Activated T-helper 17 cell treated with anti-CD3 and anti-CD28 coated beads, Interleukin-2, amount 50 U/mL, for 72 hours (primary cell): ENCODE data around the gene PKHD1. TPM values are rescaled to one million over a fixed set of nuclear protein-coding genes. Genes with fewer than 3 reads are reported as not detected.
"Not testable (repeated sequence)": the region's sequence is repeated elsewhere in the genome, so short reads cannot be mapped to it uniquely, and the experiment has no call there.

Source experiments
- ATAC-seq: fragments of 150-1000 bp; cut with Tn5 transposase; replicated peaks from 2 replicates; pipeline ENCODE4 v1.10.0; 2021; ENCODE audit warnings: mild to moderate bottlenecking, moderate library complexity
- H3K27ac Mint-ChIP-seq: one replicate; pipeline ENCODE4 v1.8.0; 2022; ENCODE audit warnings: mixed read lengths
- H3K27me3 Mint-ChIP-seq: one replicate; pipeline ENCODE4 v1.8.0; 2022; ENCODE audit warnings: mixed read lengths
- H3K36me3 Mint-ChIP-seq: one replicate; pipeline ENCODE4 v1.8.0; 2022; ENCODE audit warnings: low read depth, mild to moderate bottlenecking, mixed read lengths
- H3K4me1 Mint-ChIP-seq: one replicate; pipeline ENCODE4 v1.8.0; 2022; ENCODE audit warnings: mixed read lengths
- H3K4me3 Mint-ChIP-seq: one replicate; pipeline ENCODE4 v1.8.0; 2022; ENCODE audit warnings: mild to moderate bottlenecking, mixed read lengths
- H3K9me3 Mint-ChIP-seq: one replicate; pipeline ENCODE4 v1.8.0; 2022; ENCODE audit warnings: mixed read lengths
- total RNA-seq, 2 donors: library from RNA; stranded (reverse); gene quantifications; one replicate each; pipeline ENCODE4 v1.2.3, GENCODE V29; 2022

Gene PKHD1
- total RNA-seq, 2 donors from 2014 or later = 0.19 to 0.24 TPM

- Mint-ChIP-seq H3K4me3 (no peak overlapping the region), H3K27me3 (peaks cover 28% of the 10 kb centered on the region), H3K4me1 (no peaks in the 10 kb centered on the region), H3K27ac (no peak overlapping the region), H3K36me3 (no peaks in the 10 kb centered on the region), H3K9me3 (no peaks in the 10 kb centered on the region)
- no peak for ATAC-seq
These were observed 76.6 kb downstream of the PKHD1 start for GRCh38 chr6:52010806-52011205.

DNA sequence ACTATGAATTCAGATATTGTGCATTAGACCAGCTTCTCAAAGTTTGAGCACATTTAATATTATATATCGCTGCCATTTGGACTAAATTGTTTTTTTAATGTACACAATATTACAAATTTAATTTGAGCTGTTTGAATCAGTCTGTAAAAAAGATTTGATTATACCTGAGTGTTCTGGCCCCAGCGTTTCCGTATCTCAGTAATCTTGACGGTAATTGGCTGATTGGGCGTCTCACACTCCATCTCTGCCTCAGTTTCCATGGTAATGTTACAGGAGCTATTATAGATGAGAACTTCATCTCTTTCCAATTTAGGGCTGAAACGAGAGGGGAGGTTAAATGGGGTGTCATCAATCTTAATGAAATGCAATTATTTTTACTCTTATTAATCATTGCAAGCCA is 77.3 kb downstream of the PKHD1 start:
- no peak for ATAC-seq
- Mint-ChIP-seq H3K27me3 (peaks cover 28% of the 10 kb centered on the region), H3K4me3 (no peak overlapping the region), H3K36me3 (no peaks in the 10 kb centered on the region), H3K4me1 (no peaks in the 10 kb centered on the region), H3K9me3 (no peaks in the 10 kb centered on the region), H3K27ac (no peak overlapping the region)

DNA sequence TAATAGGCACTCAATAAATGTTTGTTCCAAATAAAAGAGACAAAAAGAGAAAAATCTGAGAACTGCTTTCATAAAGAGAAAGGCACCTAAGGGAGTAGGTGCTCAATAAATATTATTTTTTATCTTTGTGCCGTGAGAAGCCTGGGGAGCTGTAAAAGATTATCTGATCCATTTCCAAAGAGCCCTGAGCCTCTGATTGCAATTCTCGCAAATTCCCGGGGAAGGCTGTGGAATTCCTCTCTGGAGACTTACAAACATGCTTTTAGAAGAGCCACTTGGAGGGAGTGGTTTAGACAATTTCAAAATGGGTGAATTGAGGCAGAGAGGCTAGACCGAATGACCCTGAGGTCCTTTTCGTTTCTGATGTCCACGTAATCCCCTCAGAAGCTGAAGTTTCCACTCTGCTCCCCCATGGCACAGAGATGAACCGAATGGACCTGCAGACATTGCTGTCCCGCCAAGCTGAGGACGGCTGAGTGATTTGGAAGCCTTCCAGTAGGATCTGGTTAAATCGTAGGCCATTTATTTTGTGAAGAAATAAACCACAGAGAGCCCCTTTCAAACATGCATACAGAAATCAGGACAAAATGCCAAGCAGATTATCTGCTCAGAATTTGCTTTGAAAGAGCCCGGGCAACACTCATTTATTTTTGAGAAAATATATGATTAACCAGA is 77.8 kb downstream of the PKHD1 start:
- peaks cover 28% of the 10 kb centered on the region for H3K27me3 Mint-ChIP-seq
- H3K27ac Mint-ChIP-seq = no peak overlapping the region
- H3K36me3 Mint-ChIP-seq = no peaks in the 10 kb centered on the region
- ATAC-seq = no peak
- no peak overlapping the region for H3K4me3 Mint-ChIP-seq
- no peaks in the 10 kb centered on the region for H3K9me3 Mint-ChIP-seq
- H3K4me1 Mint-ChIP-seq = no peaks in the 10 kb centered on the region

DNA sequence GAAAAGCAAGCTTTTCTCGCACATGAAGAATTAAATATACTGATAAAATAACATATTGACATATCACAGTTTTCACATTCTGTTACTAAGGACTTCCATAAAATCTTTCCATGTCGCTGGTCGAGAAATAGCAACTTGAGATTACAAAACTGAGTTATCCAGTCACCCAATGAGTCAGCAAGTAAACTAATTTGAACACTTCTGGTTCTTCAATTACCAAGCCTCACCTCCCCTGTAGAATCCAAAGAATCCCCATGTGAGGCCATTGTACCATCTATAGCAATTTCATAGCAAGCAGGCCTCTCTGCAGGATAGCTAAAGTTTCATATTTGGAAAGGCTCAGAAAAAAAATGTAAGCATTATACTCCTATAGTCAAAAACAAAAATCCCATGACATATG is 87.3 kb downstream of the PKHD1 start:
- ATAC-seq = no peak
- Mint-ChIP-seq H3K36me3 (no peaks in the 10 kb centered on the region), H3K27ac (no peak overlapping the region)

GRCh38 chr6:51996296-51996947 is 91.0 kb downstream of the PKHD1 start:
- Mint-ChIP-seq H3K36me3 (no peaks in the 10 kb centered on the region), H3K27me3 (peaks cover 21% of the 10 kb centered on the region), H3K4me1 (no peaks in the 10 kb centered on the region), H3K9me3 (no peaks in the 10 kb centered on the region), H3K27ac (no peak overlapping the region), H3K4me3 (no peak overlapping the region)
- ATAC-seq = no peak

More for the DNA sequence above, 87.3 kb downstream of the PKHD1 start:
- no peaks in the 10 kb centered on the region for H3K4me1 Mint-ChIP-seq
- H3K4me3 Mint-ChIP-seq = no peak overlapping the region
- no peaks in the 10 kb centered on the region for H3K9me3 Mint-ChIP-seq
- H3K27me3 Mint-ChIP-seq = peaks cover 17% of the 10 kb centered on the region

DNA sequence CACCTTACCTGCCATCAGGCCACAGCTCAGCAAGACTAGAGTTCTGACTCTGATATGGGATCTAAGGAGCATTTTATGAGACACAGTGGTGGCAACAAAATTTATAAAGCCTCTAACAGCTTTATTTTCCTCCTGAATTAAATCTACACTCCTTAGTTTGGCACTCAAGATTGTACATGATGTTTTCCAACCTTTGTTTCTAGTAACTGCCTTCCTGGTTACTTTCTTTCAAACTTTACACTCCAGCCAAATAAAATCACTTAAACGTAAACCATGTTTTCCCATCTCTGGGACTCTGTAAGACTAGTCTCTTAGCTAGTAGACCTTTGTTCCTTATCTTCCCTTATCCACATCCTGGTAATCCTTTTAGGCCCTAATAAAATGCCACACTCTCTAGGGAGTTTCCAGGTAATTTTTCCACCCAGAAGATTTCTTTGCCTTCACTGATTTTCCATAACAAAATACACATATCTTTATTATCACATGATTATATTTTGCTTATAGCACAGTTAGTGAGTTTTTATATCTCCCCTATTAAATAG is 92.1 kb downstream of the PKHD1 start:
- Mint-ChIP-seq H3K27me3 (peaks cover 21% of the 10 kb centered on the region), H3K36me3 (no peaks in the 10 kb centered on the region), H3K4me1 (no peaks in the 10 kb centered on the region), H3K9me3 (no peaks in the 10 kb centered on the region), H3K4me3 (no peak overlapping the region), H3K27ac (no peak overlapping the region)
- no peak for ATAC-seq

GRCh38 chr6:51992876-51993275 is 94.5 kb downstream of the PKHD1 start:
- no peak for ATAC-seq

GRCh38 chr6:51989789-51990188 is 97.6 kb downstream of the PKHD1 start:
- no peaks in the 10 kb centered on the region for H3K36me3 Mint-ChIP-seq
- H3K27ac Mint-ChIP-seq = no peak overlapping the region
- no peak overlapping the region for H3K4me3 Mint-ChIP-seq
- H3K9me3 Mint-ChIP-seq = no peaks in the 10 kb centered on the region
- no peaks in the 10 kb centered on the region for H3K4me1 Mint-ChIP-seq
- peaks cover 5% of the 10 kb centered on the region for H3K27me3 Mint-ChIP-seq
- ATAC-seq = no peak

More at GRCh38 chr6:51992876-51993275, 94.5 kb downstream of the PKHD1 start:
- no peaks in the 10 kb centered on the region for H3K4me1 Mint-ChIP-seq
- no peak overlapping the region for H3K27ac Mint-ChIP-seq
- no peak overlapping the region for H3K4me3 Mint-ChIP-seq
- no peaks in the 10 kb centered on the region for H3K36me3 Mint-ChIP-seq
- no peaks in the 10 kb centered on the region for H3K9me3 Mint-ChIP-seq
- peaks cover 8% of the 10 kb centered on the region for H3K27me3 Mint-ChIP-seq

- H3K36me3 Mint-ChIP-seq = no peaks in the 10 kb centered on the region
- no peak overlapping the region for H3K27ac Mint-ChIP-seq
- ATAC-seq = no peak
- H3K4me1 Mint-ChIP-seq = no peaks in the 10 kb centered on the region
- no peaks in the 10 kb centered on the region for H3K9me3 Mint-ChIP-seq
- H3K4me3 Mint-ChIP-seq = no peak overlapping the region
- peaks cover 11% of the 10 kb centered on the region for H3K27me3 Mint-ChIP-seq
These were observed 100.5 kb downstream of the PKHD1 start for GRCh38 chr6:51986864-51987263.

- Mint-ChIP-seq H3K4me3 (no peak overlapping the region), H3K27ac (no peak overlapping the region), H3K4me1 (no peaks in the 10 kb centered on the region), H3K9me3 (no peaks in the 10 kb centered on the region), H3K27me3 (peaks cover 11% of the 10 kb centered on the region), H3K36me3 (no peaks in the 10 kb centered on the region)
- no peak for ATAC-seq
These were observed 103.8 kb downstream of the PKHD1 start for GRCh38 chr6:51983564-51983963.

DNA sequence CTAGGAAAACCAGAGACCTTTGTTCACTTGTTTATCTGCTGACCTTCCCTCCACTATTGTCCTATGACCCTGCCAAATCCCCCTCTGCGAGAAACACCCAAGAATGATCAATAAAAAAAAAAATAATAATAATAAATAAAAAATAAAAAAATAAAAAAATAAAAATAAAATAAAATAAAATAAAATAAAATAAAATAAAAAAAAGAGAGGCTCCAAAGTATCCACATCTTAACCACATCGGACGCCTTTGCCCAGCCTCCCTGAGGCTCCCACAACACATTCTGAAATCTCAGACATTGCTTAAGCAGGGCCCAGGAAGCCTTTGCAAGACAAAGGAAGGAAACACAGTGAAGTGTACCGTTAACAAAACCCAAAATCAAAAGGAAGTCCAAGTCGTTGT is 104.7 kb downstream of the PKHD1 start:
- H3K4me3 Mint-ChIP-seq, H3K27ac Mint-ChIP-seq, H3K4me1 Mint-ChIP-seq, H3K9me3 Mint-ChIP-seq, H3K36me3 Mint-ChIP-seq, ATAC-seq: not testable (repeated sequence)
- H3K27me3 Mint-ChIP-seq = peaks cover 11% of the 10 kb centered on the region

GRCh38 chr6:51976374-51976773 is 111.0 kb downstream of the PKHD1 start:
- ATAC-seq = no peak

GRCh38 chr6:51972659-51973058 is 114.8 kb downstream of the PKHD1 start:
- H3K36me3 Mint-ChIP-seq = no peaks in the 10 kb centered on the region
- H3K27ac Mint-ChIP-seq = no peak overlapping the region
- H3K4me3 Mint-ChIP-seq = no peak overlapping the region
- no peaks in the 10 kb centered on the region for H3K4me1 Mint-ChIP-seq
- no peak for ATAC-seq
- H3K9me3 Mint-ChIP-seq = no peaks in the 10 kb centered on the region
- peaks cover 11% of the 10 kb centered on the region for H3K27me3 Mint-ChIP-seq

More at GRCh38 chr6:51976374-51976773, 111.0 kb downstream of the PKHD1 start:
- H3K4me3 Mint-ChIP-seq = no peak overlapping the region
- H3K27ac Mint-ChIP-seq = no peak overlapping the region
- peaks cover 7% of the 10 kb centered on the region for H3K27me3 Mint-ChIP-seq
- H3K4me1 Mint-ChIP-seq = no peaks in the 10 kb centered on the region
- H3K36me3 Mint-ChIP-seq = no peaks in the 10 kb centered on the region
- H3K9me3 Mint-ChIP-seq = no peaks in the 10 kb centered on the region

- Mint-ChIP-seq H3K27ac (no peak overlapping the region), H3K27me3 (peaks cover 18% of the 10 kb centered on the region), H3K36me3 (no peaks in the 10 kb centered on the region), H3K9me3 (no peaks in the 10 kb centered on the region), H3K4me3 (no peak overlapping the region), H3K4me1 (no peaks in the 10 kb centered on the region)
- no peak for ATAC-seq
These were observed 119.1 kb downstream of the PKHD1 start for GRCh38 chr6:51968265-51968664.

- ATAC-seq = no peak
- Mint-ChIP-seq H3K4me1 (no peaks in the 10 kb centered on the region), H3K27me3 (peaks cover 14% of the 10 kb centered on the region), H3K9me3 (no peaks in the 10 kb centered on the region), H3K27ac (no peak overlapping the region), H3K4me3 (no peak overlapping the region), H3K36me3 (no peaks in the 10 kb centered on the region)
These were observed 122.1 kb downstream of the PKHD1 start for GRCh38 chr6:51965222-51965801.
